Suprapubic skin (tissue), 4 donors: ENCODE data around the gene SLC6A6. TPM values are rescaled to one million over a fixed set of nuclear protein-coding genes. Genes with fewer than 3 reads are reported as not detected.
A peak's percentile ranks its signal among the peaks of the same experiment; 100 is the strongest.

Experiments used
- DNase-seq, 2 donors: peaks; one replicate each; pipeline ENCODE4 v3.0.0-alpha.2; 2019; ENCODE audit warnings: low spot score in 2 of 2
- H3K27ac ChIP-seq: fragments of 200-600 bp; sonication (generic); one replicate; pipeline ENCODE4 v1.5.1; 2019
- H3K27me3 ChIP-seq: fragments of 200-600 bp; sonication (generic); one replicate; pipeline ENCODE4 v1.5.1; 2019
- H3K36me3 ChIP-seq: fragments of 200-600 bp; sonication (generic); one replicate; pipeline ENCODE4 v1.5.1; 2019
- H3K4me1 ChIP-seq: fragments of 200-600 bp; sonication (generic); one replicate; pipeline ENCODE4 v1.5.1; 2019
- H3K4me3 ChIP-seq: fragments of 200-600 bp; sonication (generic); one replicate; pipeline ENCODE4 v1.5.1; 2019; ENCODE audit warnings: mild to moderate bottlenecking
- H3K9me3 ChIP-seq: fragments of 200-600 bp; sonication (generic); one replicate; pipeline ENCODE4 v1.5.1; 2019
- EP300 ChIP-seq: sonication (generic); formaldehyde crosslinking; IDR thresholded peaks from one replicate; pipeline ENCODE4 v1.6.1; 2017; ENCODE audit warnings: antibody characterized with exemption
- POLR2A ChIP-seq, 2 donors: fragments of 450-650 bp; IDR thresholded peaks; one replicate each; pipeline ENCODE4 v1.6.1; 2017; ENCODE audit warnings: antibody characterized with exemption in 2 of 2, mild to moderate bottlenecking in 2 of 2, moderate library complexity in 2 of 2
- POLR2AphosphoS5 ChIP-seq, 3 donors: sonication (generic); formaldehyde crosslinking; IDR thresholded peaks; one replicate each; pipeline ENCODE4 v1.6.1; 2017; ENCODE audit warnings: antibody characterized with exemption in 3 of 3
- WGBS: methylation state at CpG from one replicate; pipeline ENCODE4 v1.1.5; 2018; 5-methylcytosine and 5-hydroxymethylcytosine counted together
- total RNA-seq, 4 donors: library from RNA; depleted of rRNA; stranded (reverse); fragments of >200 nt; gene quantifications; one replicate each; pipeline ENCODE4 v1.1.0, GENCODE V29; 2016
- TF ChIP-seq, protein P1 (sequence below), 2 donors: fragments of 200-600 bp in 1 of 2; fragments of 450-650 bp in 1 of 2; sonication (generic) in 1 of 2; IDR thresholded peaks; one replicate each; pipeline ENCODE4 v1.5.1; 2016 to 2019; ENCODE audit warnings: antibody characterized with exemption in 2 of 2, mild to moderate bottlenecking in 1 of 2, moderate library complexity in 1 of 2

Gene SLC6A6
- total RNA-seq = 100 to 1,000 TPM in 2 of 4 donors, 10 to 100 TPM in 2; 85.4 to 149 (median 102) TPM

DNA sequence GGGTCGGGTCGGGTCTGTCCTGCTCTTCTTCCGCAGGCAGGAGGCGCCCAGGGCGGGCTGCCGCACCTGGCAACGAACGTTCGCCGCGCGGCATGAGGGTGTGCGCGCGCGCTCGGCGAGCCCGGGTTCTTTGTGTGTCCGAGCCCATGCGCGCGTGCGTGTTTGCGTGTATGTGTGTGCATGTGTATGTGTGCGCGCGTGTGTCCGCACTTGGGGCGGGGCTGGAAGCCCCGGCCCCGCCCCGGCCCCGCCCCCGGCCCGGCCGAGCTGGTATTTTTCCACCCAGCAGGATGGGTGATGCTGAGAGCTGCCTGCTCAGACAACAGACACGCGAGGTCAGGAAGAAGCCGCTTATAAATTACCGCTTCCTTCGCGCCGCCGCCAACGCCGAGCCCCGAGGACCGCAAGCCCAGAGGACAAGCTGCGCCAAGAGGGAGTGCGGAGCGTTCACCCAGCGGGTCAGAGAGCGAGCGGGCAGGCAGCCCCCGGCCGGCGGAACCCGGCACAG is at the start of gene SLC6A6:
SLC6A6 (plus strand) TSS at position 303 of the 508 bp plus-strand sequence. CDS start 41,029 bp downstream, outside the sequence.
- WGBS = 5% methylated on average over 8 of the region's 59 CpGs
- Histone ChIP-seq H3K4me1 (peaks cover 45% of the 10 kb centered on the region), H3K4me3 (peak within 1 kb of the TSS; percentile 69), H3K27ac (peak within 1 kb of the TSS; percentile 90), H3K9me3 (no peaks in the 10 kb centered on the region), H3K36me3 (no peaks in the 10 kb centered on the region), H3K27me3 (no peaks in the 10 kb centered on the region)
- DNase-seq = peak; percentile 97 to 98
- TF ChIP-seq EP300 (no peak), POLR2A (IDR thresholded peaks at IDR 0.05) (peak in 1 of 2 donors; percentile 59), POLR2AphosphoS5 (IDR thresholded peaks at IDR 0.05) (peak in 1 of 3 donors; percentile 4)
- TF ChIP-seq, protein P1, sequence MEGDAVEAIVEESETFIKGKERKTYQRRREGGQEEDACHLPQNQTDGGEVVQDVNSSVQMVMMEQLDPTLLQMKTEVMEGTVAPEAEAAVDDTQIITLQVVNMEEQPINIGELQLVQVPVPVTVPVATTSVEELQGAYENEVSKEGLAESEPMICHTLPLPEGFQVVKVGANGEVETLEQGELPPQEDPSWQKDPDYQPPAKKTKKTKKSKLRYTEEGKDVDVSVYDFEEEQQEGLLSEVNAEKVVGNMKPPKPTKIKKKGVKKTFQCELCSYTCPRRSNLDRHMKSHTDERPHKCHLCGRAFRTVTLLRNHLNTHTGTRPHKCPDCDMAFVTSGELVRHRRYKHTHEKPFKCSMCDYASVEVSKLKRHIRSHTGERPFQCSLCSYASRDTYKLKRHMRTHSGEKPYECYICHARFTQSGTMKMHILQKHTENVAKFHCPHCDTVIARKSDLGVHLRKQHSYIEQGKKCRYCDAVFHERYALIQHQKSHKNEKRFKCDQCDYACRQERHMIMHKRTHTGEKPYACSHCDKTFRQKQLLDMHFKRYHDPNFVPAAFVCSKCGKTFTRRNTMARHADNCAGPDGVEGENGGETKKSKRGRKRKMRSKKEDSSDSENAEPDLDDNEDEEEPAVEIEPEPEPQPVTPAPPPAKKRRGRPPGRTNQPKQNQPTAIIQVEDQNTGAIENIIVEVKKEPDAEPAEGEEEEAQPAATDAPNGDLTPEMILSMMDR (IDR thresholded peaks at IDR 0.05) = peak in 1 of 2 donors; percentile 47

DNA sequence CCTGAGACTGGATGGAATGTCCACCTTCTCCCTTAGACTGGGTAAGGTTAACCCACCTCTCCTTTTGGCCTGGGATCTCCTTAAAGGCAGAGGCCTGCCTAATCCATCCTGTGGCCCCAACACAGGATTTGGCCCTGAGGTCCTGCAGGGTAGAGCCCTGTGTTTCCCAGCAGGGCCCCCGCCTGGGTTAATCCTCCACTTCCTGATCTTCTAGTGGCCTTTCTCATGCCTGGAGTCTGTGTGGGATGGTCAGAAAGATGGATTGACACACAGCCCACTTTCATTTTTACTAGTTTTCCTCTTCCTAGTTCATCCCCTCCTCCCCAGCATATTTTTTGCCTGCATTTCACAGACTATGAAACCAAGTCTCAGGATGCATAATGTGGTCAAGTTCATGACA is 48.9 kb upstream of the SLC6A6 start:
- WGBS = 71% methylated on average over 1 of the region's 1 CpG
- no peak for DNase-seq
- no peak overlapping the region for H3K4me3 ChIP-seq
- peaks cover 6% of the 10 kb centered on the region for H3K4me1 ChIP-seq
- TF ChIP-seq POLR2A (IDR thresholded peaks at IDR 0.05) (no peak), POLR2AphosphoS5 (IDR thresholded peaks at IDR 0.05) (no peak), EP300 (no peak)
- TF ChIP-seq, protein P1 (IDR thresholded peaks at IDR 0.05) = no peak
- no peaks in the 10 kb centered on the region for H3K36me3 ChIP-seq
- no peaks in the 10 kb centered on the region for H3K27me3 ChIP-seq
- H3K27ac ChIP-seq = no peak overlapping the region
- no peaks in the 10 kb centered on the region for H3K9me3 ChIP-seq

DNA sequence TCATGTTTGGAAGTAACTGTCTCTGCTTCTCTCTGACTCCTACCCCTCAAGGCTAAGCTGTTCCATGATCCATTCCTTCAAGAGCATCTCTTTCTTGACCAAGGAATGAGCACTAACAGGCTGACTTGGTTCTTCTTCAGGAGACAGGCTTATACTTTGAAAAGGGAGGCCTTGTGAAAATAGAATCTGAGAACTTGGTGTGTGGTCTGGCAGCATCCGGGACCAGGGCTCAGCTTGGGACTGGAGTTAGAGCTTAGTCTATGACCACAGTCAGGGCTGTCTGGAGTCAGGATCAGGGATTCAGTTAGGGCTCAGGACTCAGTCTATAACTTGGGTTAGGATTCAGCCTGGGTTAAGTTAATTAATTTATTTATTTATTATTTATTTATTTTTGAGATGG is 44.9 kb upstream of the SLC6A6 start:
- 56% methylated on average over 1 of the region's 1 CpG for WGBS
- DNase-seq = no peak

DNA sequence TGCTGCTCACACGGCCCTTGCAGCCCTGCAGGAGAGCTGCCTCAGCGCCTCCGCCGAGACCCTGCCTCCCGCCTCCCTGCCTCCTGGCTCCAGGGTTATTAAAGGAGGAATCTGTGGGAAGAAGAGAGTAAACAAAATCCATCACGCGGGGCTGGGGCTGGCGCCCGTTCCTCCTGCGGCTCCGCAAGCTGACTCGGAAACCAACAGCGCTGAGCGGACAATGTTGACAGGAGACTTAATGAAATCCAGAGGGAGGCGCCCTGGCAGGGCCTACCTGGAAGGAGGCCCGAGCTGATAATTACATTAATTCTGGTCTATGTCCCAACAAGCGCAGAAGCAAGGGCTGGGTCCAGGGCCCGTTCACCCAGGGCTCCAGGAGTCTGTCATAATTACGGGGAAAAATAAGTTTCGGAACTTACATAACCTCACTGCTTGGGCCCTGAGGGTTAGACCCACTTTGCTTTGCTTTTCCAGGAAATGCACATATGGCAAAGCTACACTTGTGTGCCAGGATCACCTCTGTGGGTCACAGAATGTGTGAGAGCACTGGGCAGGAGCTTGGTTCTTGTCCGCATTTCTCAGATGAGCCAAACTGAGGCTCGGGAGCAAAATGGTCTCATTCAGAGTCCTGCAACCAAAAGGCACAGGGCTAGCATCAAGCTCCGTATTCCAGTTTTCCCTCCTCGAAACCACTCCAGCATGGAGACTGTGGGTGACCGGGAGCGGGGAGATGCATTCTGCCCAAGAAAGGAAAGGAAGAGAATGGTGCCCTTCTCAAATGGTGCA is 43.8 kb upstream of the SLC6A6 start:
- H3K4me1 ChIP-seq = peaks cover 18% of the 10 kb centered on the region
- peaks cover 3% of the 10 kb centered on the region for H3K27me3 ChIP-seq
- peak overlapping the region; percentile 40 for H3K27ac ChIP-seq
- H3K4me3 ChIP-seq = no peak overlapping the region
- no peaks in the 10 kb centered on the region for H3K9me3 ChIP-seq
- no peaks in the 10 kb centered on the region for H3K36me3 ChIP-seq
- 38% methylated on average over 26 of the region's 26 CpGs for WGBS
- DNase-seq = peak; percentile 87
- TF ChIP-seq EP300 (no peak), POLR2AphosphoS5 (IDR thresholded peaks at IDR 0.05) (no peak), POLR2A (IDR thresholded peaks at IDR 0.05) (no peak)
- TF ChIP-seq, protein P1 (IDR thresholded peaks at IDR 0.05) = no peak

More for the DNA sequence above, 44.9 kb upstream of the SLC6A6 start:
- Histone ChIP-seq H3K27me3 (peaks cover 3% of the 10 kb centered on the region), H3K27ac (no peak overlapping the region), H3K4me1 (peaks cover 18% of the 10 kb centered on the region), H3K4me3 (no peak overlapping the region), H3K36me3 (no peaks in the 10 kb centered on the region), H3K9me3 (no peaks in the 10 kb centered on the region)
- TF ChIP-seq EP300 (no peak), POLR2A (IDR thresholded peaks at IDR 0.05) (no peak), POLR2AphosphoS5 (IDR thresholded peaks at IDR 0.05) (no peak)
- TF ChIP-seq, protein P1 (IDR thresholded peaks at IDR 0.05) = no peak

DNA sequence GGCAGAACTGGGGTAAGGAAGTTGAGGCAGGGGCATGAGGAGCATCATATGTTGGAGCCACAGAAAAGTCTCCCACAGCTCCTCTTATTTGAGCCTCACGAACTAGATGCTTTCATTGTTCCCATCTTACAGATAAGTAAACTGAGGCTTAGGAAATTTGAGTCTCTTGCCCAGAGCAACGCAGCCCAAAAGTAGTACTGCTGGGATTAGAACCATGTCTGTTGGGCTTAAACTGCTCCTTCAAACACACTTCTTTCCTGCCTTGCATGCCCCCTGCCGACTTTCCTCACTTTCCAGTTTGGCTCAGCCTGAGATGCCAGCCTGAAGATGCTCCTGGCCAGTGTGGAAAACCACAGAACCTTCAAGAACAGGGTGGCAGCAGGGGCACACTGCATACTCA is 43.1 kb upstream of the SLC6A6 start:
- Histone ChIP-seq H3K27me3 (peaks cover 3% of the 10 kb centered on the region), H3K4me3 (no peak overlapping the region), H3K36me3 (no peaks in the 10 kb centered on the region), H3K4me1 (peaks cover 18% of the 10 kb centered on the region), H3K9me3 (no peaks in the 10 kb centered on the region), H3K27ac (no peak overlapping the region)
- TF ChIP-seq POLR2A (IDR thresholded peaks at IDR 0.05) = no peak
- TF ChIP-seq, protein P1 (IDR thresholded peaks at IDR 0.05) = no peak
- no peak for TF ChIP-seq POLR2AphosphoS5 (IDR thresholded peaks at IDR 0.05)
- TF ChIP-seq EP300 = no peak
- WGBS = 87% methylated on average over 3 of the region's 3 CpGs
- no peak for DNase-seq
